Activated CD8-positive, alpha-beta T cell treated with anti-CD3 and anti-CD28 coated beads for 36 hours (primary cell): ENCODE results near the gene ARHGEF28. TPM values are rescaled to one million over a fixed set of nuclear protein-coding genes. Genes with fewer than 3 reads are reported as not detected.

ENCODE experiments used
- ATAC-seq: fragments of 200-7000 bp; cut with Tn5 transposase; one replicate; pipeline ENCODE4 v1.10.0; 2021; ENCODE audit warnings: mild to moderate bottlenecking, moderate library complexity
- CTCF ChIA-PET: fragments of 350-600 bp; sonication (Branson Sonifier 250); formaldehyde crosslinking; loops from one replicate; lab custom pipeline; 2021; ENCODE audit warnings: antibody characterized with exemption; lab: Charles Lee
- POLR2A ChIA-PET: fragments of 350-600 bp; sonication (Branson Sonifier 250); formaldehyde crosslinking; loops from one replicate; lab custom pipeline; 2021; ENCODE audit warnings: antibody characterized with exemption; lab: Charles Lee
- DNase-seq: peaks from one replicate; pipeline ENCODE4 v3.0.0-alpha.2; 2020
- H3K27ac Mint-ChIP-seq: one replicate; pipeline ENCODE4 v1.8.0; 2021; ENCODE audit warnings: mild to moderate bottlenecking, mixed read lengths
- H3K27me3 Mint-ChIP-seq: one replicate; pipeline ENCODE4 v1.8.0; 2021; ENCODE audit warnings: mixed read lengths
- H3K36me3 Mint-ChIP-seq: one replicate; pipeline ENCODE4 v1.8.0; 2021; ENCODE audit warnings: low read depth, mixed read lengths
- H3K4me1 Mint-ChIP-seq: one replicate; pipeline ENCODE4 v1.8.0; 2021; ENCODE audit warnings: low read depth, mixed read lengths
- H3K4me3 Mint-ChIP-seq: one replicate; pipeline ENCODE4 v1.8.0; 2021; ENCODE audit warnings: mild to moderate bottlenecking, moderate library complexity, mixed read lengths
- H3K9me3 Mint-ChIP-seq: one replicate; pipeline ENCODE4 v1.8.0; 2021; ENCODE audit warnings: mixed read lengths
- CTCF ChIP-seq: fragments of 200-600 bp; IDR thresholded peaks from one replicate; pipeline ENCODE4 v1.8.0; 2022; ENCODE audit warnings: antibody characterized with exemption, mild to moderate bottlenecking
- intact Hi-C: fragments of 100-400 bp; cut with micrococcal nuclease; formaldehyde crosslinking; loops from one replicate; pipeline ENCODE4 v1.10.0; 2022
- total RNA-seq, 2 experiments: library from RNA; stranded (reverse); gene quantifications; one replicate each; pipeline ENCODE4 v1.2.3, GENCODE V29; 2021

ARHGEF28 gene
- total RNA-seq, 2 experiments from 2014 or later, result 0.05 TPM; not detected in 1

GRCh38 chr5:73906277-73906676 is 280.3 kb downstream of the ARHGEF28 start:
- ATAC-seq (no peak), DNase-seq (no peak)
- H3K4me1 Mint-ChIP-seq, result no peaks in the 10 kb centered on the region
- peaks cover 4% of the 10 kb centered on the region for H3K27me3 Mint-ChIP-seq
- intact Hi-C loops, result no loop called here
- ChIA-PET CTCF (interaction anchor here (1.1 to 1.7 kb wide), 2 partner anchors 13 to 743 kb away, joined by 3 to 5 read pairs; no protein-coding TSS in a partner anchor), POLR2A (no interaction called here)
- H3K9me3 Mint-ChIP-seq, result no peaks in the 10 kb centered on the region
- H3K4me3 Mint-ChIP-seq, result no peak overlapping the region
- H3K27ac Mint-ChIP-seq, result no peak overlapping the region
- no peak for TF ChIP-seq CTCF
- no peaks in the 10 kb centered on the region for H3K36me3 Mint-ChIP-seq

- H3K4me3 Mint-ChIP-seq, result no peak overlapping the region
- no peaks in the 10 kb centered on the region for H3K9me3 Mint-ChIP-seq
- ATAC-seq, result no peak
- DNase-seq, result no peak
- H3K4me1 Mint-ChIP-seq, result no peaks in the 10 kb centered on the region
- POLR2A ChIA-PET, result no interaction called here
- H3K27me3 Mint-ChIP-seq, result peaks cover 2% of the 10 kb centered on the region
- CTCF ChIA-PET, result interaction anchor here (0.6 to 1.7 kb wide), 3 partner anchors 12 to 742 kb away, joined by 3 to 5 read pairs (median 3); partner anchors contain the start of gene ENC1
- no peak for TF ChIP-seq CTCF
- no peaks in the 10 kb centered on the region for H3K36me3 Mint-ChIP-seq
- H3K27ac Mint-ChIP-seq, result no peak overlapping the region
- intact Hi-C loops, result no loop called here
These were observed 281.2 kb downstream of the ARHGEF28 start for GRCh38 chr5:73907164-73907563.

GRCh38 chr5:73908395-73908794 is 282.4 kb downstream of the ARHGEF28 start:
- Mint-ChIP-seq H3K4me3 (no peak overlapping the region), H3K4me1 (no peaks in the 10 kb centered on the region), H3K36me3 (no peaks in the 10 kb centered on the region), H3K27ac (no peak overlapping the region), H3K9me3 (no peaks in the 10 kb centered on the region), H3K27me3 (peaks cover 2% of the 10 kb centered on the region)
- TF ChIP-seq CTCF, result no peak
- ChIA-PET POLR2A (no interaction called here), CTCF (no interaction called here)
- intact Hi-C loops, result no loop called here
- ATAC-seq, result no peak
- no peak for DNase-seq

GRCh38 chr5:73908846-73909245 is 282.9 kb downstream of the ARHGEF28 start:
- TF ChIP-seq CTCF, result no peak
- Mint-ChIP-seq H3K36me3 (no peaks in the 10 kb centered on the region), H3K27ac (no peak overlapping the region), H3K9me3 (no peaks in the 10 kb centered on the region), H3K4me1 (no peaks in the 10 kb centered on the region), H3K4me3 (no peak overlapping the region), H3K27me3 (peaks cover 4% of the 10 kb centered on the region)
- DNase-seq (no peak), ATAC-seq (no peak)
- POLR2A ChIA-PET, result no interaction called here
- CTCF ChIA-PET, result no interaction called here
- intact Hi-C loops, result no loop called here

- H3K4me1 Mint-ChIP-seq, result no peaks in the 10 kb centered on the region
- DNase-seq, result no peak
- H3K27ac Mint-ChIP-seq, result no peak overlapping the region
- no peak for TF ChIP-seq CTCF
- ATAC-seq, result no peak
- ChIA-PET CTCF (no interaction called here), POLR2A (no interaction called here)
- H3K4me3 Mint-ChIP-seq, result no peak overlapping the region
- H3K36me3 Mint-ChIP-seq, result no peaks in the 10 kb centered on the region
- peaks cover 4% of the 10 kb centered on the region for H3K27me3 Mint-ChIP-seq
- no peaks in the 10 kb centered on the region for H3K9me3 Mint-ChIP-seq
- intact Hi-C loops, result no loop called here
These were observed 283.5 kb downstream of the ARHGEF28 start for GRCh38 chr5:73909474-73909873.
